A204.1 (cell line): ENCODE measurements around the gene RNH1.

Experiments
- FAIRE-seq: peaks from 2 replicates; lab custom pipeline; 2012; peaks lifted over from hg19 to GRCh38; lab: Jason Lieb, UNC

The RNH1 gene

GRCh38 chr11:498297-499181, 8.5 kb downstream of the RNH1 start:
- FAIRE-seq, result no peak

GRCh38 chr11:497565-498296, 9.3 kb downstream of the RNH1 start:
- FAIRE-seq, result no peak

- no peak for FAIRE-seq
These were observed 10.0 kb downstream of the RNH1 start for GRCh38 chr11:496834-497564.

GRCh38 chr11:495537-495931, 11.5 kb downstream of the RNH1 start:
- no peak for FAIRE-seq

- no peak for FAIRE-seq
These were observed 12.1 kb downstream of the RNH1 start for GRCh38 chr11:494761-495536.

- FAIRE-seq, result no peak
These were observed 14.4 kb downstream of the RNH1 start for GRCh38 chr11:492427-493226.

- FAIRE-seq, result no peak
These were observed 15.7 kb downstream of the RNH1 start for GRCh38 chr11:491358-491757.

GRCh38 chr11:490930-491260, 16.1 kb downstream of the RNH1 start:
- no peak for FAIRE-seq

GRCh38 chr11:490186-490929, 16.7 kb downstream of the RNH1 start:
- no peak for FAIRE-seq

- FAIRE-seq, result no peak
These were observed 17.3 kb downstream of the RNH1 start for GRCh38 chr11:489610-490185.

- no peak for FAIRE-seq
These were observed 18.1 kb downstream of the RNH1 start for GRCh38 chr11:488992-489391.

GRCh38 chr11:488579-488978, 18.5 kb downstream of the RNH1 start:
- no peak for FAIRE-seq

GRCh38 chr11:488062-488461, 19.0 kb downstream of the RNH1 start:
- FAIRE-seq, result no peak

GRCh38 chr11:487571-488021, 19.4 kb downstream of the RNH1 start:
- FAIRE-seq, result no peak

- no peak for FAIRE-seq
These were observed 20.9 kb downstream of the RNH1 start for GRCh38 chr11:486189-486588.

GRCh38 chr11:484616-485015, 22.4 kb downstream of the RNH1 start:
- FAIRE-seq, result no peak

- no peak for FAIRE-seq
These were observed 27.7 kb downstream of the RNH1 start for GRCh38 chr11:479311-479710.

- no peak for FAIRE-seq
These were observed 29.9 kb downstream of the RNH1 start for GRCh38 chr11:477052-477715.

GRCh38 chr11:476416-476815, 30.6 kb downstream of the RNH1 start:
- FAIRE-seq, result no peak

GRCh38 chr11:475941-476340, 31.1 kb downstream of the RNH1 start:
- no peak for FAIRE-seq
